Measurements from ENCODE around the gene SPATS2.

Gene SPATS2

DNA sequence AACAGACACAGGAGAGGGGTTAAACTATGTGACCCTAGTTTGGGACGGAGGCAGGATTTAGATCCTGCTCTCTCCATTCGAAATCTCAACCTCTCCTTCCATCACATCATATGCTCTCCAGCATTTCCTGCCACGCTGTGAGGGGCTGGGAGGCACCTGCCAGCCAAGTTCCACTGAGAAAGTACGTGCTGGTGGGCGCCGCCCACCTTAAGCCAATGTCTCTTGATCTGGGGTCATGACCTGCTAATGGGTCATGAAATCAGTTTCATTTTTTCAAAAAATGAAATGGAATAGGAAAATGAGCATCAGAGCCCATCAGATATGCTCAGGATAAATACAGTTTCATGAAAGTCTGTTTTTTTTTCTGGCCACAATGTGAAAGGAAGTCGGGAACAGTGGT is 193.4 kb downstream of the SPATS2 start:
- DNase-seq, result no peak

GRCh38 chr12:49562233-49562632 is 195.0 kb downstream of the SPATS2 start:
- no peak for DNase-seq

- no peak for DNase-seq
Observed at GRCh38 chr12:49562831-49563230, 195.6 kb downstream of the SPATS2 start.

DNA sequence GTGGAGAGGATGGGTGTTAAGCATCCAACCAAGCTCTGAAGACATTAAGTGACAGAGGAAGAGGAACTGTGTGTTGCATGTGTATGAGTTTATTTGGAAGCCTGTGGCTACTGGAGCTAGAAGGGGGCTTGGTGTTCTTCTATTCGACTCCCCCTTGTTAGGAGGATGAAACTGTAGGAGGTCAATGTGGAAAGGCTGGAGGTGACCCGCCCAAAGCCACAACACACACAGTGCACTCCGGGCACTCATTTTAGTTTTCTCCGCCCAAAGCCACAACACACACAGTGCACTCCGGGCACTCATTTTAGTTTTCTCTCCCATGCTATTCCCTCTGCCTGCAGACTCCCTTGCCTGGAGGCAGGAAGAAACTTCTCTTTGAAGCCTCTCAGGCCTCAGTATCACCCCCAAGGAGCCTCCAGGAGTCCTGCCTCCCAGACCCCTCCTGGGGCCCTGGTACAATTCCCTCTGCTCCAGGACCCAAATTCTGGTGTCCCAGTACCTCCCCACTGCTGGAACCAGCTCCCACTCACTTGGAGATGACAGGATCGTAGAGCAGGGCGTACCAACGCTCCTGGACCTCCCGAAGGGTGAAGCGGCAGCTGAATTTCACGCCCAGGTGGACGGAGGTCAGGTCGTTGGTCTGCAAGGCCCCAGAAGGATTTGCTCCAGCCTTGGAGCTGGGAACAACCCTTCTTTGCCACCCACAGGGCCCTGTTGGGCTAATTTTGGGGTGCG is 196.9 kb downstream of the SPATS2 start:
- no peak for DNase-seq

- DNase-seq, result no peak
Observed at GRCh38 chr12:49564686-49565405, 197.6 kb downstream of the SPATS2 start.

- DNase-seq, result no peak
Observed at GRCh38 chr12:49565406-49566265, 198.4 kb downstream of the SPATS2 start.

- DNase-seq, result no peak
Observed at GRCh38 chr12:49566361-49566760, 199.1 kb downstream of the SPATS2 start.

DNA sequence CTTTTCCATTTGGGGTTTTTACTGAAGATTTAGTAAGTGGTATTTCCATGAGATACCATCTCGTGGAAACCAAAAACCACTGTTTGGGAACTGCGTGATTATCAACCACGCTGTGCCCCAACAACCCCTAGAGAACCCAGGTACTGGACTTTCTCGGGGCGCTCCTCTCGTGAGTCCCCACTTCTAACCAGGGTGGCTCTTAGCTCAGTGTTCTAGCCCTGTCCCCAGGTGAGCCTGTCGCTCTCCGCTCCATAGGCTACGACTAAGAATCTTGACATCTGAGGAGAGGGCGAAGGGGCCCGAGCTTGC is 200.0 kb downstream of the SPATS2 start:
- no peak for DNase-seq

- DNase-seq, result peak; percentile 57
Observed at GRCh38 chr12:49567611-49568441, 200.6 kb downstream of the SPATS2 start, which contains the start of gene MCRS1. TSS of gene MCRS1 (minus strand) at chr12:49568142. CDS start at chr12:49566731, 1,411 bp downstream.

- no peak for DNase-seq
Observed at GRCh38 chr12:49568442-49569162, 201.3 kb downstream of the SPATS2 start.
